ENCODE data around the gene C4A. TPM values are rescaled to one million over a fixed set of nuclear protein-coding genes. Genes with fewer than 3 reads are reported as not detected.
"Not testable (repeated sequence)": the region's sequence is repeated elsewhere in the genome, so short reads cannot be mapped to it uniquely, and the experiment has no call there.

Gene C4A
- total RNA-seq, 1 donor from 2014 or later = 14.1 TPM

- not testable (repeated sequence) for H3K4me1 Mint-ChIP-seq (ENCODE audit: low read depth); H3K27me3 Mint-ChIP-seq; H3K36me3 Mint-ChIP-seq (ENCODE audit: insufficient read depth); DNase-seq (ENCODE audit: low spot score, unreplicated experiment); H3K27ac Mint-ChIP-seq; H3K9me3 Mint-ChIP-seq (ENCODE audit: low read depth); H3K4me3 Mint-ChIP-seq (ENCODE audit: low read depth)
Measured at GRCh38 chr6:32029553-32029952, 47.7 kb downstream of the C4A start.

- H3K9me3 Mint-ChIP-seq (ENCODE audit: low read depth); H3K27me3 Mint-ChIP-seq; H3K36me3 Mint-ChIP-seq (ENCODE audit: insufficient read depth); DNase-seq (ENCODE audit: low spot score, unreplicated experiment); H3K4me3 Mint-ChIP-seq (ENCODE audit: low read depth); H3K27ac Mint-ChIP-seq; H3K4me1 Mint-ChIP-seq (ENCODE audit: low read depth): not testable (repeated sequence)
Measured at GRCh38 chr6:32035283-32036013, 53.6 kb downstream of the C4A start.

GRCh38 chr6:32037136-32037535 lies 55.3 kb downstream of the C4A start:
- H3K27me3 Mint-ChIP-seq; DNase-seq (ENCODE audit: low spot score, unreplicated experiment); H3K27ac Mint-ChIP-seq; H3K4me3 Mint-ChIP-seq (ENCODE audit: low read depth); H3K4me1 Mint-ChIP-seq (ENCODE audit: low read depth); H3K36me3 Mint-ChIP-seq (ENCODE audit: insufficient read depth); H3K9me3 Mint-ChIP-seq (ENCODE audit: low read depth): not testable (repeated sequence)

- not testable (repeated sequence) for H3K4me1 Mint-ChIP-seq (ENCODE audit: low read depth); H3K9me3 Mint-ChIP-seq (ENCODE audit: low read depth); H3K27ac Mint-ChIP-seq; H3K36me3 Mint-ChIP-seq (ENCODE audit: insufficient read depth); H3K27me3 Mint-ChIP-seq; DNase-seq (ENCODE audit: low spot score, unreplicated experiment); H3K4me3 Mint-ChIP-seq (ENCODE audit: low read depth)
Measured at GRCh38 chr6:32037598-32038524, 56.0 kb downstream of the C4A start, which contains the start of gene CYP21A2. Gene CYP21A2, plus strand, starts transcription at chr6:32038415. Its CDS starts 8 bp downstream, at chr6:32038423.

GRCh38 chr6:32038878-32039277 lies 57.0 kb downstream of the C4A start:
- DNase-seq (ENCODE audit: low spot score, unreplicated experiment); H3K9me3 Mint-ChIP-seq (ENCODE audit: low read depth); H3K27me3 Mint-ChIP-seq; H3K4me3 Mint-ChIP-seq (ENCODE audit: low read depth); H3K36me3 Mint-ChIP-seq (ENCODE audit: insufficient read depth); H3K4me1 Mint-ChIP-seq (ENCODE audit: low read depth); H3K27ac Mint-ChIP-seq: not testable (repeated sequence)

- H3K4me3 Mint-ChIP-seq (ENCODE audit: low read depth); DNase-seq (ENCODE audit: low spot score, unreplicated experiment); H3K4me1 Mint-ChIP-seq (ENCODE audit: low read depth); H3K27me3 Mint-ChIP-seq; H3K36me3 Mint-ChIP-seq (ENCODE audit: insufficient read depth); H3K9me3 Mint-ChIP-seq (ENCODE audit: low read depth); H3K27ac Mint-ChIP-seq: not testable (repeated sequence)
Measured at GRCh38 chr6:32039321-32040274, 57.7 kb downstream of the C4A start.

- not testable (repeated sequence) for H3K36me3 Mint-ChIP-seq (ENCODE audit: insufficient read depth)
Measured at GRCh38 chr6:32040299-32041049, 58.6 kb downstream of the C4A start.

GRCh38 chr6:32041050-32041321 lies 59.1 kb downstream of the C4A start:
- not testable (repeated sequence) for H3K27ac Mint-ChIP-seq; H3K4me1 Mint-ChIP-seq (ENCODE audit: low read depth); H3K36me3 Mint-ChIP-seq (ENCODE audit: insufficient read depth); H3K27me3 Mint-ChIP-seq; H3K9me3 Mint-ChIP-seq (ENCODE audit: low read depth); H3K4me3 Mint-ChIP-seq (ENCODE audit: low read depth); DNase-seq (ENCODE audit: low spot score, unreplicated experiment)

More at GRCh38 chr6:32040299-32041049, 58.6 kb downstream of the C4A start:
- not testable (repeated sequence) for H3K4me1 Mint-ChIP-seq (ENCODE audit: low read depth); H3K9me3 Mint-ChIP-seq (ENCODE audit: low read depth); DNase-seq (ENCODE audit: low spot score, unreplicated experiment); H3K27me3 Mint-ChIP-seq; H3K4me3 Mint-ChIP-seq (ENCODE audit: low read depth); H3K27ac Mint-ChIP-seq

GRCh38 chr6:32041385-32041784 lies 59.5 kb downstream of the C4A start:
- H3K4me3 Mint-ChIP-seq (ENCODE audit: low read depth); H3K9me3 Mint-ChIP-seq (ENCODE audit: low read depth); H3K4me1 Mint-ChIP-seq (ENCODE audit: low read depth); H3K27me3 Mint-ChIP-seq; H3K36me3 Mint-ChIP-seq (ENCODE audit: insufficient read depth); DNase-seq (ENCODE audit: low spot score, unreplicated experiment); H3K27ac Mint-ChIP-seq: not testable (repeated sequence)

- not testable (repeated sequence) for H3K27ac Mint-ChIP-seq; H3K27me3 Mint-ChIP-seq; H3K4me3 Mint-ChIP-seq (ENCODE audit: low read depth); DNase-seq (ENCODE audit: low spot score, unreplicated experiment); H3K36me3 Mint-ChIP-seq (ENCODE audit: insufficient read depth); H3K9me3 Mint-ChIP-seq (ENCODE audit: low read depth); H3K4me1 Mint-ChIP-seq (ENCODE audit: low read depth)
Measured at GRCh38 chr6:32042276-32042675, 60.4 kb downstream of the C4A start.

GRCh38 chr6:32043589-32044380 lies 61.9 kb downstream of the C4A start:
- DNase-seq (ENCODE audit: low spot score, unreplicated experiment); H3K4me1 Mint-ChIP-seq (ENCODE audit: low read depth); H3K9me3 Mint-ChIP-seq (ENCODE audit: low read depth): not testable (repeated sequence)

More at GRCh38 chr6:32043589-32044380, 61.9 kb downstream of the C4A start:
- not testable (repeated sequence) for H3K27me3 Mint-ChIP-seq; H3K4me3 Mint-ChIP-seq (ENCODE audit: low read depth); H3K27ac Mint-ChIP-seq; H3K36me3 Mint-ChIP-seq (ENCODE audit: insufficient read depth)

Measured in progenitor cell of endocrine pancreas (in vitro differentiated cells).